HG02588 (cell line): ENCODE data around the gene IRS1.

Source experiments
- ATAC-seq: cut with Tn5 transposase; IDR thresholded peaks from one replicate; pipeline ENCODE4 v1.9.1; 2021; ENCODE audit warnings: mild to moderate bottlenecking, moderate library complexity; ENCODE audit not compliant: unreplicated experiment

Gene IRS1

DNA sequence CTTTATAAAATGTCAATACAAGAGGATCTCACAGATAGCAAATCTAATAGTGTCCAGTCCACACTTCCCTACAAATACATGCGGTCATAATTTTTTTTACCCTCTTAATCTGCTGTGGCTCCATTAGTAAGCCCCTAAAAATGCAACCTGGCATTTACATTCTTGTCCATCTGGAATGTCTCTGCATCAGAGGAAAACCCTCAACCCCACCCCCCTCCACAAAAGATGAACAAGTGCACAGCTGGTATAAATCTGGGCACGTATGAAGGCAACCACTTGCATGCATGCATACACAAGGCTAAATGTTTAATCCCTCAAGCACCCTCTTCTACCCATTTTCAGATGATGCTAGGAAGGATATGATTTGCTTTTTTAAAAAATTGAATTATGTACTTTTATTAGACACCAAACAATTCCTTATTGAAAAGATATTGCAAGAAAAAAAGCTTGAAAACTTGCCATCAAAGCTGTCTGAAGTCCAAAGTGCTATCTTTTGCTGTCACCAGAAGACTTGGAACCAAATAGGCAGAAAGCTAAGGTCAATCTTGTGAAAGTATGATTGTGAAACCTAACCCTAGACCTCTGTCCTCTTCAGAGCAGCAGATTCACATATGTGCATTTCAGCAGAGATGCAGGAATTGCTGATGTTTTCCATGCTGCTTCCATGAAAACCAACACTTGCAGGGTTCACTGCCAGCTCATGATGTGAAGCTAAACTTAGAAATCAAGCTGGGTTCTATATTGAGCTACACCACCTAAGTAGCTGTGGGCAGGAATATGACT lies 39.0 kb downstream of the IRS1 start:
- ATAC-seq = no peak

DNA sequence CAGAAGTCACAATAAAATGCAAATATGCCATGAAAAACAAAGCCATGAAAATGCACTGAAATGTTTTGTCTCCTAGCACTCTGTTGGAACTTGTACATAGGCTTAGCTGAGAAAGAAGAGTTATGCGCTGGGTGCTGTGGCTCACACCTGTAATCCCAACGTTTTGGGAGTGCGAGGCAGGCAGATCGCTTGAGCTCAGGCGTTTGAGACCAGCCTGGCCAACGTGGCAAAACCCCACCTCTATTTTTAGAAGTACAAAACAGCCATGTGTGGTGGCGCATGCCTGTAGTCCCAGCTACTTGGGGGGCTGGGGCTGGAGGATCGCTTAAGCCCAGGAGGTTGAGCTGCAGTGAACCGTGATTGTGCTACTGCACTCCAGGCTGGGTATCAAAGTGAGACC lies 39.9 kb downstream of the IRS1 start:
- no peak for ATAC-seq

DNA sequence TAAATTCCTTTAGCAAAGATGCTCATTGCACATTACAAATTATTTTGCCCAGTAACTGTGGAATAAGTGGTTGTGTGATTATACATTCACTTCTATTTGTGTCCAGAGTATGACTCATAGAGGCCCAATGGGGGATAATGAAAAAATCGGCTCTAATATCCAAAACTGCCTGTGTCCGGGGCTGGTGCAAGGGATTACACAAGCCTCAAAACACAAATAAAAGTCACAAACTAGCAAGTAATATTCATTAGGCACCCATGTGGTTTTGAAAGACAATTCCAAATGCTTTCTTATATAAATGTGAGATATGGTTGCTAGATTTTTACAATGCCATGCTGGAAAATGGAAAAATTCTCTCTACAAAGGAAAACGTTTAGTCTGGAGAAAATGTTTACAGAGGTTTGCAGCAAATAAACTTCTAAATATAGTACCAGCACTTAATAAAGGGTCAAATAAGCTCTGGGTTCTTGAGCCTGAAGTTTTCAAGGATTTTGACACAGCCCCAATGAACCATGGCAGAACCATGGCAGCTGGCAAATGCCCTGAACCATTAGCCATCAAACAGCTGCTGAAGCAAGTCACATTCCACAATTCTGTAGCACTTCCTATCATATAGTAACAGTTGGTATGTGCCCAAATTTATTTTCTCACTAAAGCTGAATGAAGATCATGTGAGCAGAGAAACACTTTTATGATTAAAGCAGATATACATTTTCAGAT lies 40.5 kb downstream of the IRS1 start:
- no peak for ATAC-seq

DNA sequence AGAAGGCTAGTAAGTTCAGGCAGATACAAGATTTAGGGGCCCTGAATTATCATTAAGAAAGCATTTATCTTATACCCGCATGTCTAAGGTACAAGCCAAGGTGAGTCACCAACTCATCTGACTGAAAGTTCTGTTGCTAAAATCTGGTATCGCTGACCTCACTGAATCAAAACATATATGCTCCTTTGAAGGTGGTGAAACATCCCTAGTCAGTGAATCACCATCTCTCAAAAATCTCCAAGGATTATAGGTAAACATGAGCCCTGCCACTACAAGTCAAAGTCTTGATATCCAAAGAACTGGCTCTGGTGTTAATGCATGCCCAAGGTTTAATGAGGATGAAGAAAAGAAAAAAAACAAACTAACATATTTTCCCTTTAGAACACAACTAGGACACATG lies 43.5 kb downstream of the IRS1 start:
- ATAC-seq = no peak

DNA sequence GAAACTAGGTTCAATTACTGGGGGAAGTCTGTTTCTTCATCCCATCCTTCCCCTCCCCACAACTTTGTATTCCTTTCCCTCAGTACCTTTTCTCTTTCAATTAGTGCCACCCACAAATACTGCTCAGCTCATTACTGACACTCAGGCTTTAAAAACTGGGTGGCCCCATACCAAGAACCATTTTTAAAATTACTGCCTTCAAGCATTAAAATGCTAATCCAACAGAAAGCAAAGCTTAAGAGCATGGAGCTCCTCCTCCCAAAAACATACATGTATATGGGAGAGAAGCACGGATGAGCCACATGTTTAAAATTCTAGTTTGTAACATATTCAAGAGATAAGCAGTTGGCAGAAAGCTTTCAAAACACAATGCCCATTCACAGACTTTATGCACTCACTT lies 44.0 kb downstream of the IRS1 start:
- ATAC-seq = no peak

DNA sequence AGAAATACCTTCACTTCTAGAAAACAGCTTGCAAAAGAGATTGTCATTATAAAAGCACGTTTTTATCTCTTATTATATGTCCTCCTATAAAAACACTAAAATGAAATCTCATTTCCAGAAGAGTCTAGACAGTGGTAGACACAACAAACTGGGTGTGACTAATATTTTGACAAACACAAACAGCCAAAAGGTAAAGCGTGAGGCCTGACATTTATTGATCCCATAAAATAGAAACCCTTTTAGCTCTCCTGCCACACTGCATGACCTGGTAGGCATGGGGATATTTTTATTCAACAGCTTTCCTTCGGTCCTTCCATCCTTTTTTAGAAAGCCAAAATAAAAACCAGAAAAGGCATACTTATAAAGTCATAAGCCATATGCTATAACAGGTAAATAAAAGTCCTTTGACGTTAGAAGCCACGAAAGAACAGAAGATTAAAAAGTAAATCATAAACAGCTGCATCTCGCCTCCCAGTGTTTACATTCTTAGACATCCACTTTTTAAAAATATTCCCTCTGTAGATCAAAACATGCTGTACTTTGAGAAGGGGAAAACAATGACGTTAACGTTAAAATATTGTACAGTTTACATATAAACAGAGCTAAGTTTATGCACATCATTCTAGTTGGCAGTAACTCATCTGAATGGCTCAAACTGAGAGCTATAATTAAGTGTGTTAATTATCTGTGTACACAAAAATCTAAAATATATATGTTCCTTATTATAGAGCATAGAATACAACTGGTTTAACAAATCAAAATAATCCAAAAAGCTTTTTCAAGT lies 44.6 kb downstream of the IRS1 start:
- ATAC-seq = no peak

DNA sequence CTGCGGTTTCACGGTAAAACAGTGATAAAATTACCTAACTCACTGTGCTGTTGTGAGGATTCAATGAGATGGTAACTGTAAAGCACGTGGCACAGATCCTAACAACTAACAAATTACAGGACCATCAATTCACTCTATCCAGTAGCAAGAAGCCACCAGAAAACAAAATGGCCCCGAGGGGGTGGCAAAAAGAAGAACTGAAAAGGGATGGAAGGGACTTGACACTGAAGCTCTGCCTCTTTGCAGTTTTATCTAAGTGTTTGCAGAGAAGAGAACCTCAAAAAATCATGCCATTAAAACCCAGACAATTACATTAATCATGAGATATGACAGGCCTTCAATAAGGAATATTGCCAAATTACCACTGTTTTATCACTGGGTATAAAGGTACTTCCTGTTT lies 46.7 kb downstream of the IRS1 start:
- no peak for ATAC-seq

DNA sequence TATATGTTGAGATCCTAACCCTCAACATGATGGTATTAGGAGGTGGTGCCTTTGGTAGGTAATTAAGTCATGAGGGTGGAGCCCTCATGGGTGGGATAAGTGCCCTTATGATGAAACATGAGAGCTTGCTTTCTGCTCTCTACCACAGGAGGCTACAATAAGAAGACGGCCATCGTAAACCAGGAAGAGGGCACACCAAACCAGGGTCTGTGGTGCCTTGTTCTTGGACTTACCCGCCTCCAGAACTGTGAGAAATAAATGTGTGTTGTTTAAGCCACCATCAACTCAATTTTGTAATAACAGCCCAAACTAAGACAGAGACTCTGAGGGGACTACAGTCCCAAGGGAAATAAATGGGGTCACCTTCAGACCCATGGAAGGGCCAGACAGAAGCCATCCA lies 52.3 kb downstream of the IRS1 start:
- ATAC-seq = no peak

DNA sequence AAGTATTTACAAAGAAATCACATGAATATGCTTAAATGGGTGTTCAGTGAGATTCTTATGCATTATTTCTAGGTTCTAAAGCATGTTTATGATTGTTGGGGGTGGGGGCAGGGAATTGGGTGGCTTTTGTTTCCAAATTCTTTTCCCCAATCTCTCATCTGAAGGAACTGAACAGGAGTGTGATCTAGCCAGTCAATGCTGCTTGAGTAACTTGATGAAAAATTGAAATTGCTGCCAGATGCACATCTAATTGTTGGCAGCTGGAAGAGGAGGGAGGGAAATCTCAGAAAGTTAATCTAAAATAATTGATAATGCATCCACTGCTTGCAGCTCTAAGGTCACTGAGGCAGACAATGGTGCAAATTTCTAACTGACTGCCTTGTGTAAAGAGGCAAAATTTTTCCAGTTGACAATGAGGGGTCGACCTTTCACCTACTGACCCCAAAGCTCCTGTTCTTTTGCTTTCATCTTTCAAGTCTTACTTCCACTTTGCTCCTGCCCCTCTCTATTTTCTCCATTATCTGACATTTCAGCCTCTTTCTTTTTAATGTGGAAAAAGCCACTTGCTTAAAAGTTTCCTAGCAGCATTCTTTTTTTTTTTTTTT lies 53.3 kb downstream of the IRS1 start:
- no peak for ATAC-seq

DNA sequence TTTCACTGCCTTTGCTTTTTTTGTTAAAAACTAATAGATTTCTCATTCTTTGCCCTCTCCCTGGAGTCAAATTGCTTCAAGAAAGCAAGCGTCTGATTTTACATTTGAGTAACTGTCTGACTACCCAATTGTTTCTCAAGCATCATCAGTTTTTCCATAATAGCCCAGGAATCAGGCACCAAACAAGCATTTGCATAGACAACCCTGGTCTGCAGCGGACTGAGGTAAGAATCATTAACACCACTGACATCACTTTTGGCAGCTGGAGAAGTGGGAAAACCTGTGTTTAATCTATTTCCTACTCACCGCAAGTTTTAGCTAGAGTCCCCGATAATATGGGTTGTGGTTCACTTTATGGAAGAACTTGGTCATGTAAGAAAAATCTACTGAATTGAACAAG lies 55.7 kb downstream of the IRS1 start:
- ATAC-seq = no peak

DNA sequence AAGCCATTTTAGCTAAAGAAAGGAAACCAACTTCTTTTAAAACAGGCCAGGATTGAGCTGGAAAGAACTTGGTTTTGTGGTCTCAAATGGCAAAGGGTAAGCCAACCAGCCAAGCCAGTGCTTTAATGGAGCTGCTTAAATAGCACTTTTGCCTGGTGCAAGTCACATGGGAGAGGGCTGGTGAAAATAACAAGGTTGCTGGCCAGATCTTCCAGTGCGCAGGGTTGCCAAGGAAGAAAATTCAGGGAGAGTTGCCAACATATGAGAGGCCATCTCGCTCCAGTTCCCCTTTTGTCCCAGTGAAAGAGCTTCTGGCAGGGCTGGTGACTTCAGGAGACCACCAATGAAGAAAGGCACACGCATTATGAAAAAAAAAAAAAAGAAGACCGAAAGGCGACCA lies 57.3 kb downstream of the IRS1 start:
- no peak for ATAC-seq

DNA sequence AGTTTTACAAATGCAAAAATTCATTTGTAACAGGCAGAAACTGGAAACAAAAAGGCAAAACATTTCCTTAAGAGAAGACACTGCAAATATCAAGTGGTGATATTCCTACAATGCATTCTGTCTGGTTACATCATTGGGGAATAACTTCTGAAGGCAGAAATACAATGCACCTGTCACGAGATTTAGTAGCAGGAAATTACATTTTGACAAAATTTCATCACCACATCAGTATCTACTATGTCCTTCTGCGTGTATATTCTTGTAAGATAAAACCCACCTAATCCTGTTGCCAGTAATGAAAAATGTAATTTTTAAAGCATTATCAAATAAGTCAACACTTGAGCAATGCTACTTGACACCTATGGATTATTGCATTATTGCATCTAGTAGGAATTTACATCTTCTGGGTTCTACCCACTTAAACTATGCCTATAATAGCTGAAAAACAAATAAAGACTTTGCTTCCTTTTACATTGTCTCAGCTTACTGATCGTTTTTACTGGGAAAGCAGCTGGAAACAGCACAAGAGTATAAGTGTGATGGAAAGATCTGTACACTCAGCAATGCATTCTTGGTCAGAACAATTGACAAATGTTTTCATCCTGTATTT lies 59.5 kb downstream of the IRS1 start:
- ATAC-seq = no peak

DNA sequence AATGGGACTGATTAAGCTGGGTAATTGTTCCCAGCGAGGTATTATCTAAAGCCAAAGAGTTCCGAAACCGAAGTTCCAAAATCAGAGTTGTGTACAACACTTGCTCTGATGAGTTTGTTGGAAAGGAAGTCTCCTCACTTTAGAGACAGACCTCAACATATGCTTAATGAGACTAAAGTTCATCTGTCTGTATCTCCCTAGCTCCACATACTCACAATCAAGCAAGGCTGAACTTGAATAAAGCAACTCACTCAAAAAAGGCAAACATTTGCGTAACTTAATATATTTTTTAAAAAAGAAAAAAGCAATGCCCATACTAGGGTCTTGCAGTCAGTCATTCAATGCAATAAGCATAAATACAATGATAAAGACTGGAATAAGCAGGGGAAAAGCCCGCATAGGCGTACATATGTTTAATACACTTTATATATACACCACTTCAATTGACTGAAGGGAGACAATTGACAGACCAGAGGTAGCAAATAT lies 60.0 kb downstream of the IRS1 start:
- no peak for ATAC-seq

DNA sequence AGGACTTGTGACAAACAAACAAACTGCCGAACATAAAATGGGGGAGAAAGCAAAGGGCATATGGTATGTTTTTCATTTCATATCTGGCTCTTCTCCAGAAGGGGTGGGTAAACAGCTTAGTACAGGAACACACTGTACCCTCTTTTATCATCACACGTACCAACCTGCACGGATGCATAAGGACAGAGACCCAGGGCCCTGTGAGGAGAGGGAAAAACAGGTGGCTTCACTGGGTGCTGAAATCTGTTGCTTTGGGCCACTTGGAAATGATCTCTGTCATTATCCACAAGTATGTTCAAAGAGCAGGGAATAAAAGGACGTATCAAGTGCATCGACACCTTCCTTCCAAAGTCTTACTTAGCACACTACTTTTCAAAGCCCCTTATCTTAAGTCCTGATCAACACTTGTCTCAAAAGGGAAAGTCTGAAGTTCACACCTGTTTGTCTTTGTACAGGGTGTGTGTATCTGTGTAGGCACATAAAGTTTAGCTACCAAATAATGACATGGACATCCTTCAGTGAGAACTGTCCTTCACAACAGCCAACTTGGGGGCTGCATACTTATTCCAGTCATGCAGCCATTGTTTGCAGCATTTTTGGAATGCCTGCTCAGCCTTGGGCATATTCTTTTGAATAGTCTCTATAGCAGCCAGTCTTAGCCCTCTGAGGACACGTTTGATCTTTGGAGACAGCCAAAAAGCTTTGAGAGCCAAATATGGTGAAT lies 60.6 kb downstream of the IRS1 start:
- no peak for ATAC-seq

DNA sequence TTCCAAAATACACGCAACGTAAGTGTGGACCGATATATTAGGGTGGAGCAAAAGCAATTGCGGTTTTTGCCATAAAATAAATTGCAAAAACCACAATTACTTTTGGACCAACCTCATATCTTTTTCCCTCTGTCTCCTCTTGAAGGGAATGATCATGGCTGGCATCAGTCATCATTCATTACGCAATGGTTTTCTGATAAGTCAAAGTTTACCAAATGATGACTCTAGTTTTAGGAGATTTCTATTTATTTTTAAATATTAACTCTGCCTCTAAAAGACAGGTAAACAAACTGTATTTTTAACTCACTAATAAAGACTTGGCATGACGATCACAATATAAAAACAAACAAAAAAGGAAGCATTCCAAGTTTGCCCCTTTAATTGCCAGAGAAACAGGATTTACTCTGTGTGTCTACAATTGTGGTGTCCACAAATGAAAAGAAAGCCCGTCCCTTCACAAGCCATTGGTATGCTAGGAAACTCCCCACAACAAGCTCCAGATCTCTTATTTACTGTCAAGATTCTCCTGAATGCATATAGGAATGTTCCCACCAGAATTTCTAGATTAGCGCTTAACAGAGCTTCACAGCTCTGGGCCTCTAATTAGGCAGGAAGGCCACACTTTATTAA lies 61.3 kb downstream of the IRS1 start:
- ATAC-seq = no peak

DNA sequence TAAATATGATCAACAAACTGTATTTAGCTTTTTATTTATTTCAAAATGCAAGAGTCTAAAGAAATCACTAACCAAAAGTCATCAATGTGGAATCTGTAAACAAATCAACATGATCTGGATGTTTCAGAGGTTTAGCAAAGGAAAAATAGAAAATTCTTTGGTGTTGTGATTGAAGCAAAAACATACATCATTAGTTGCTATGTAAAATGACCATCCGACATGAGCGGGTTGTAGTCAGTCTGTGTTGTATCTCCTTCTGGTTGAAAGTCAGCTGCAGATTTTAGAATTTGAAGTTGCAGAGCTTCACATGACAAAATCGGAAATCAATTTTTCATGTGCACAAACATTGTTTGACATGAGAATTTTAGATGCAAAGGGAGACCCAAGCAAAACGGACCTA lies 63.2 kb downstream of the IRS1 start:
- no peak for ATAC-seq

DNA sequence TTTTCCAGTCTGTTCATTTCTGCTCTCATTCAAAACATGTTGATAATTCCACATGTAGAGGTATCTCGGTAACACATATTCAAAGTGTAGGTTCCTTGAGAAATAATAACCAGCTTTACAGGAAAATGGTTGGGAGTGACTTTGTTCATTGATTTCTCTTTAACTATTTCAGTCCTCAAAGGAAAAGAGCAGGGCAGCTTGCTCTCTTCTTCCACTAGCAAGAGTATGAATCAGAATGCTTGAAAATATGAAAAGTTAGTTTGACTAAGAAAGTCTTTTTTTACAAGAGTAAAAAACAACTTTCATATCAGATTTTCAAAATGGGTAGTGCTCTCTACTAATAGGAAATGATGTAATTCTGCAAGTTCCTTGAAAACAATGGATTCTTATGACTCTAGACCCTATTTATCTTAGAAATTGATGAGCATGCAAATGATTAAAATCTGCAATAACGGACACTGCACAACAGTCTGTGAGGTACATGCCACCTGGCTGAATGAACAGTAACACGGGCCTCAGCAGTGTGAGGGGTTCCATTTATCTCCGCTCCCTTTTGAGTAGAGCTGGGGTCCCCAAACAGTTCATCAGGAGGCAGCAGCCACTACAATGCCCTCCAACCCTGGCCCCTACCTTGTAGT lies 65.6 kb downstream of the IRS1 start:
- ATAC-seq = no peak

DNA sequence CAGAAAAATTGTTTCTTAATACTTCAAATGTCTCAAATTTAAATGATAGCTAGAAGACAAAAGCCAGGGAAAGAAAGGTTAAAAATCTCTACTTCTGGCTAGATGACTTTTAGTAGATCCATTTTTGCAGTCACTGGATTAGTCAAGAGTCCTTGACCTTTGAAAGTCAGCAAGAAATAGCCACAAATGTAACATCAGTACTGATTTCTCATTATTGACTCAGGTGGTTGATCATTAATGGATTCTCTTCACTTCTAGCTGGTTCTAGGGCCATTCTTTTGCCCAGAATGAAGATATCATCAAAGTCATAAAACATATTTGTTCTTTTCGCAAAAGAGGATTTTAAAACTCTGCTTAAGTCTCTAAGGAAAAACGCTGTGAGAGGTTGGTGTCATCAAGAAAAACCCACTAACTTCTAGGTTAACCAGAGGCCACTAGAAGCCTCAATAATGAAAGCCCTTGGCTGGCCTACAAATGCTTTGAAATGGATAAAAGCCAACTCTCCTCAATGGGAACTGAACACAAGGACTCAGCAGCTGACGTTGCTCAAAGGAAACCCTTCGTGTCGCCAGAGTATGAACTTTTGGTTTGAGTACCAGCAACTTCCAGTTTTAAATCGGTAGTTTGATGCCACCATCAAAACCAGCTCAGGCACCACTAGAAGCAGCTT lies 66.3 kb downstream of the IRS1 start:
- peak; percentile 55 for ATAC-seq
